NCI-H146 treated with DMSO at 0.1 percent for 48 hours (cell line): ENCODE measurements around the gene NOXA1.
A peak's percentile ranks its signal among the peaks of the same experiment; 100 is the strongest.
"Not testable (repeated sequence)": the region's sequence is repeated elsewhere in the genome, so short reads cannot be mapped to it uniquely, and the experiment has no call there.

Experiments
- DNase-seq: peaks from one replicate; lab custom pipeline; 2025; ENCODE audit not compliant: unreplicated experiment; lab: John Stamatoyannopoulos, UW

Gene NOXA1

DNA sequence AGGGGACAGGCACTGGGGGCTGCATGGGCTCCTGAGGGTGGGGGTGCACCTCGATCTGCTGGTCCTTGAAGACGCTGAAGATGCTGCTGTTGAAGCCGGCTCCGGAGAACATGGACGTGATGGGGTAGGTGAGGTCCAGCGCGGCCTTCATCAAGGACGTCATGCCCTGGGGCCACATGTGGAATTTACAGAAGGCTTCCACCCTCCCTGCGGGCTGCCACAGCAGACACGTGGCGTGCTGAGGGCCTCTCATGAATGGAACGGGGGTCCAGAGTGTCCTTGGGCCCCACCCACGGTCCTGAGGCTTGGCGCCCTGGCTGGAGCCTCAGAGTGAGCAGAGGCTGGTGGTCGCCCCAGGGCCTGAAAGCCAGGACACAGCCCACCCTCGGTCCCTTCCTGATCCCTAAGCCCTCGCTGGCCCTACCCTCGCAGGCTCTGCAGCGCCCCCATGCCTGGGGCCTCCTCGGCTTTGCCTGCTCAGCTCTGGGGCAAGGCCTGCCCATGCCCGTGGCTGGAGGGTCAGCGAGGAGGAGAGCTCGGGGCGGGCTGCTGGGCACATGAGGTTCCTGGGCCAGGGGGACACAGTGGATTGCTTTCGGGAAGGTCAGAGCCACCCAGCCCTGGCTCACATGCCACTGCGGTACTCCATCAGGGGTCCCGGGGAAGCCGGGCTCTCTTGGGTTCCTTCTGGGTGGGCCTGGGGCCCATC lies 41.3 kb downstream of the NOXA1 start:
- DNase-seq: no peak

DNA sequence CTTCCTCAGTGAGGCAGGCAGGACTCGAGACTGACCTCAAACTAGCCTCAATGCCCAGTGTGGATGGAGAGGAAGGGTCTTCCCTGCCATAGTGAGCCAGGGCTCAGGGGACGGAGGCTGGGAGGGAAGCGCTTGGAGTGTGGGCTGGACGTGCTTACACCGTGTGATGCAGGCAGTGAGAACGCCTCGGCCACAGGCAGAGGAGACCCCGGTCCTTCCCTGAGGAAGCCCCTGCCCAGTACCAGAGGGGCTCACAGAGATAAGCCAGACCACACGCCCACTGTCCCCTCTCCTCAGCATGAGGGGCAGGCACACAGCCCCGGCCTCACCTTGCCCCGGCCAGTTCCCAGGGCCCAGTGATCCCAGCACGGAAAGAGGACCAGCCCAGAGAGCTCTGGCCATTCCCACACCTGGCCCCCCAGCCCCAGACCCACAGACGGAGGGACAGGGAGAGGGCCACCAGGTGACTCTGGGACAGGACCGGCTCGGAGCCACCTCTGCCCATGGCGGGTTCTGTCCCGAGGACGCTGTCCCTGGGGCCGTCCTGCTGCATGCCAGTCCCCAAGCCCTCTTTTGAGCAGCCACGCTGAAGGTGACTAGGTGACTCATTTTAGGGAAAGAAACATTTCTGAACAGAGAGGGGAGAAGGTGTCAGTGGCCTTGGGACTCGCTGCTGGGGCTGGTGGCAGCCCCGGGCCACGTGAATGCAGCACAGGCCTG lies 42.0 kb downstream of the NOXA1 start:
- DNase-seq: no peak

DNA sequence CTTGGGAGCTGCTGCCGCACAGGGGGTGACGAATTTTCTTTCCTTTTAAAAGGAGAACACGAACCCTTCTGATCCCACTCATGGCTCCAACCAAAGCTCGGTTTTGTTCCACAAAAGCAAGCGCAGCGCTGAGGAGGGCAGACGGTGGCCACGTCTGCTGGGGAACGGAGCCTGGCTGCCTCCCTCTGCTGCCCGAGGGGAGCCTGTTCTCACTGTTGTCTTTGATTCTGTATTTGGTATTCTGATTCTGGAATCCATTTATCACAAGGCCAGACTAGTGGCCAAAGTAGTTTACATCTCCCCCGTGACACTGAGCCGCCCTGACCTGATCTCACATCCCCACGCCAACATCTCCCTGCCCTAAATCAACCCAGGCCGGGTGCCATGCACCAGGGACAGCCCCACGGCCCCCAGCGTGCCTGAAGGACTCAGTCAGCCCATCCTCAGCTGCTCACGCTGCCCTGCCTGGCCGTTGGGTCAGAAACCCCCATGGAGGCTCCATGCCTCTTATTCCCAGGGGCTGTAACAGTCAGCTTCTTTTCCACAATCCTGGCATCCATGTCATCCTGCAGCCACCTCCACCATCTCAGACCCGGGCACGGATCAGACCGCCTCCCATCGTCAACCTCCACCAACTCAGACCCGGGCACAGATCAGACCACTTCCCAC lies 42.7 kb downstream of the NOXA1 start:
- no peak for DNase-seq

DNA sequence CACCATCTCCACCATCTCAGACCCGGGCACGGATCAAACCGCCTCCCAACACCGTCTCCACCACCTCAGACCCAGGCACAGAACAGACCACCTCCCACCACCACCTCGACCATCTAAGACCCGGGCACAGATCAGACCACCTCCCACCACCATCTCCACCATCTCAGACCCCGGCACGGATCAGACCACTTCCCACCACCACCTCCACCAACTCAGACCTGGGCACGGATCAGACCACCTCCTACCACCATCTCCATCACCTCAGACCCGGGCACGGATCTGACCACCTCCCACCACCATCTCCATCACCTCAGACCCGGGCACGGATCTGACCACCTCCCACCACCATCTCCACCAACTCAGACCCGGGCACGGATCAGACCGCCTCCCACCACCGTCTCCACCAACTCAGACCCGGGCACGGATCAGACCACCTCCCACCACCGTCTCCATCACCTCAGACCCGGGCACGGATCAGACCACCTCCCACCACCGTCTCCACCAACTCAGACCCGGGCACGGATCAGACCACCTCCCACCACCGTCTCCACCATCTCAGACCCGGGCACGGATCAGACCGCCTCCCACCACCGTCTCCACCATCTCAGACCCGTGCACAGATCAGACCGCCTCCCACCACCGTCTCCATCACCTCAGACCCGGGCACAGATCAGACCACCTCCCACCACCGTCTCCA lies 43.3 kb downstream of the NOXA1 start:
- not testable (repeated sequence) for DNase-seq

DNA sequence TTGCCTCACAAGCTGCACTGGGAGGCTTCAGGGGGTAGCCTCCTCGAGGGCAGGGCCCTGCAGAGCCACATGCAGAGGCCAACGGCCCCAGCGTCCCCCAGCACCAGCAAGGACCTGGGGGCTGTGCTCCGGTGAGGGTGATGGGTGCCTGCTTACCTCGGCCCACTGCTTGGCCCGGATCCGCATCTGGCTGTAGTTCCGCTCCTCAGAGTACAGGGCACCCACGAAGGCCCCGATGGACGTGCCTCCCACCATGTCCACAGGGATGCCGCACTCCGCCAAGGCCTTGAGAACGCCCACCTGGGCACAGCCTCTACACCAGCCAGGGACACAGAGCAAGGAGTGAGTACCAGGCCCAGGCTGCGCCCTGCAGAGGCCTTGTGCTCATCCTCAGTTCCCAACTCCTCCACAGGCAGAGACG lies 44.0 kb downstream of the NOXA1 start:
- DNase-seq: no peak

DNA sequence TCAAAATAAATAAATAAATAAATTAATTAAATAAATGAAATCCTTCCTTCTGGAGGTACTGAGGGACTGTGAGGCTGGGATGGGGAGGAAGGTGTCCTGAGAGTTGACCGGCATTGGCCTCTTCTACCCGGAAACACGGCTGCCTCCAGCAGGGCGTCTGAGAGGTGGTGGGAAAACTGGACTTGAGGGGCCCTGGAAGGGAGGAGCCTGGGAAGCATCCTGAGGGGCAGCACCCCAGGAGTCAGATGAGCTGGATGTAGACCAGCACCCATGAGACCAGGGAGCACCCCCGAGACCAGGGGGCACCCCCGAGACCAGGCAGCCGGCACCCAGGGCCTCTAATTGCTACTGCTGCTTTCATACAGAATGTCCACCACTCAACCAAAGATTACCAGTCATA lies 44.7 kb downstream of the NOXA1 start:
- no peak for DNase-seq

DNA sequence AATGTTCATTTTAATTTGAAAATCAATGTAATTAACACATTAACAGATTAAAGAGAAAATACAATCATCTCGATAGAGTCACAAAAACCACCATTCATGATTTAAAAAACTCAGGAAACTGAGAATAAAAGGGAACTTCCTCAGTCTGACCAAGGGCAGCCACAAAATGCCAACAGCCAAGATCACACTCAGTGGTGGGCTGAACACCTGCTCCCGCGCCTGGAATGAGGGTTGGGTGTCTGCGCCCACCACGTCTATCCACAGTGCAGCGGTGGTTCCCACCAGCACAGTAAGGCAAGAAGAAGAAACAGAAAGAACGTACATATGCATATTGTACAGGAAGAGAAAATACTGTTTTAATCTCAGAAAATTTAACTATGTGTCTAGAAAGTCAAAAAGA lies 47.6 kb downstream of the NOXA1 start:
- DNase-seq: no peak

DNA sequence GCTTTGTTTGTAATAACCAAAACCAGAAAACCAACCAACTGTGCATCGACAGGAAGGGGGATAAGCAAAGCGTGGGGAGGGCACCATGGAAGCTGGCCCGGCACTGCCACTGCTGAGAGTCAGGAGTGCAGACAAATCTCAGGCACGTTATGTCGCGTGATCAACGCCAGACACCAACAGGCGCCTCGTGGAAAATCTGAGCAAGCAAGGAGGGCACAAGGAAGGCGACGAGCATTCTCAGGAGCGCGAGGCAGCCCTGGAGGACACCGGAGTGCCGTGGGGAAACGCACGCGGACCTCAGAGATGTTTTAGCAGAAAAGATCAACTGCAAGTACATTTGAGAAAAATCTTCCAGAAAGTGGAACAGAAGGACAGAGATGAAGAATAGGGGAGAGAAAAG lies 51.1 kb downstream of the NOXA1 start:
- no peak for DNase-seq

DNA sequence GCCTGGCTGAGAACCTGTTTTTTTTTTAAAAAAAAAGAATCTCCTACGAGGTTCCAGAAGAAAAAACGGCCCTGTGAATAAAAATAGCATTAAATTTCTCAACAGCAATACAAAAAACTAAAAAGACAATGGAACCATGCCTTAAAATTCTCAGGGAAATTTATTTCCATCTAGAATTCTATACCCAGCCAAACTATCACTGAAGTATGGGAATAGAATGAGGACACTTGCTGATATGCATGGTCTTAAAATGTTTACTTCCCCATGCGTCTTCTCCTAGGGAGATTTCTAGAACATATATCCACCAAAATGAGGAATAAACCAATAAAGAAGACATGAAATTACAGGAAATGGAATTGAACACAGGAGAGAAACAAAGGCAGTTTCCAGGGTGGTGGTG lies 52.5 kb downstream of the NOXA1 start:
- DNase-seq: no peak

DNA sequence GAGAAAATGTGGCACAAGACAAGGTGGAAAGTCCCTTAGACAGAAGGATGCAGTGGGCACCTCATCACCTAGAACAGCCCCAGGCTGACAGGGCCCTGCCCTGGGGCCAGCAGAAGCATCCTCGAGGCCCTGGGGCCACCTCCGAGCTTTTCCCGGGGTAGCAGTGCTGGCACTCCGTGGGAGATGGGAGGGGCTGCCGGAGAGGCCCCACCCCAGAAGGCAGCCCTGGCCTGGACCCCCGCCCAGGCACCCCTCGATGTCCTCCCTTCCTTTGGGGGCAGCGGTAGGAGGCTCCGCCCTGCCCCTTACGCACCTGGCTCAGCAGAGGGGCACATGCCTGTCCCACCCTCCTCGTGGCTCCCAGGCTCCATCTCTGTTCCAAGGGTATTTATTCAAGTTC lies 53.7 kb downstream of the NOXA1 start:
- DNase-seq: no peak

DNA sequence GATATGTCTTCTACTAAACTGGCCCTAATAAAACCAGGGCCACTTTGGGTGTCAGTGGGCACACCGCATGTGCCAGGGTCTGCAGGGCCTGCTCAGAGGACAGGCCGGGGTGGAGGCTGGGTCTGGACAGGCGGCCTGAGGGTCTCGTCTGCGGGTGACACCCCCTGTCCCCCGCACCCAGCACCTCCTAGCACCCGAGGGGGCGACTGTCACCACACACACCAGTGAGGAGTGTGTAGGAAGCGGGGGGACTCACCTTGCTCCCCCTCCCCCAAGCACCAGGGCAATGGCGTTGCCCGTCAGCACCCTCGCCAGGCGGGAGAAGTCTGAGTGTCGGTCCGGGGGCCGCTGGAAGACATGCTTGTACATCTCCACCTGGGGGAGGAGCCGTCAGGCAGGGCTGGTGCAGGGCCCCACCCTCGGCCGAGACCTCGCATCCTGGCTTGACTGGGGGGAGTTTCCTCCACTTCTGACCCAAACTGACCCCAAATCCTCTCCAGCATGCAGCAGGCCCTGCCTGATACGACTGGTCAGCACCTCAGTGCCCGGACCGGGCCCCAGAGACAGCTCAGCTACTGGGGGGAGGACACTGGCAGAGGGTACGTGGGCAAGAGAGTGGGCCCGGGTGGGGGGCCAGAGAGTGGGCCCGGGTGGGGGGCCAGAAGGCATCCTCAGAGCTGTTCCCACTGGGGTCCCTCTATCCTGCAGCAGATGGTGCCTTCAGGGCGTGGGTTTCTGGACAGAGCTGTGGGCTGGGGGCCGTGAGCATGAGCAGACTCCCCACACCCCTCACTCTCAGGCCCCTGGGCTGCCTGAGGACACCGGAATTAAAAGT lies 54.8 kb downstream of the NOXA1 start:
- DNase-seq: no peak

DNA sequence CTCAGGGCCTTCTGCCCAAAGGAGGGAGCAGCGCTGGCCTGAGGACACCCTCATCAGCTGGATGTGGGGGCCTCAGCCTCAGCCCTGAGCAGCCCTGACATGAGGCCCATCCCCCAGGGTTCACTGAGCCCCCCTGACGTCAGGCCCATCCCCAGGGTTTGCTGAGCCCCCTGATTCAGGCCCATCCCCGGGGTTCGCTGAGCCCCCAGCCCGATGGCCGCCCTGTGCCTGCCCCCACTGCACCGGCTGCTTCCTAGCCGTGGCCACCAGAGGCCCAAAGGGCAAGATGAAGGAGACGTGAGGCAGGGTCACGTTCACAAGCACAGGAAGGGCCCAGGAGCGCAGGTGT lies 55.4 kb downstream of the NOXA1 start:
- no peak for DNase-seq

DNA sequence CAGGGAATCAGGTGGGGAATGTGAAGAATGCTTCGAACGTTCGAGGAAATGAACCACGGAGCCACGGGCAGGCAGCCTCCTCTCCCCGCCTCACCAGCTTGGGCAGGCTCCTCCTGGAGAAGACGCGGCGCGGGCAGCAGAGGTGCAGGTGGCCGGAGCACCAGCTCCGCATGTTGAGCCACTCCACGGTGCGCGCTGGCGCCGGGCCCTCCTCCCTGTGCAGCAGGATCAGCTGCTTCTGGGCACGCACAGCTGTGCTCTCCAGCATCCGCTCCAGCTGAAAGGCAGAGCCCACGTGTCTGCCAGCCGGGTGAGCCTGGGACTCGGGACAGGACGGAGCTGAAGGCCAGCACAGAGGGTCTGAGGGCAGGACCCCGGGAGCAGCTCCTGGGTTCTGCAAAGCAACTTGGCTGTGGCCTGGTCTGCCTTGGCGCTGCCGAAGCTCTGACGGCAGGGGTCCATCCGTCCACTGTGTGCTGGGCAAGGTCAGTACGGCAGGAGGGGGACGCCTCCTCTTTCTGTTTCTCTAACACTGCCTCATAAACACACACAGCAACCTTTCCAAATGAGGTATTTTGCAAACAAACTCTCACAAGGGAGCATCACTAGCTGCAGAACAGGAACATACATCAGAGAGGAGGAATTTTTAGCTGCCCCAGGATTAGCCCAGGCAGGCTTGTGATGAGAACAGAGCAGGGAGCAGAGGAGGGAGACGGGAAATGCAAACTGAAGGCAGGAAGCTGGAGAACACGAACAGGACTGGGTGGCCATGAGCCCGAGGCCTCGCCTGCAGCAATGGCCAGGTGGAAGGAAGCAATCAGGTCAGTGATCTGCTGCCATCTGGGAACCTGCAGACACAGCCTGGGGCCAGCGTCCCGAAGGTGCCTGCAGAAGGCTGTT lies 56.0 kb downstream of the NOXA1 start:
- peak; percentile 16 for DNase-seq

DNA sequence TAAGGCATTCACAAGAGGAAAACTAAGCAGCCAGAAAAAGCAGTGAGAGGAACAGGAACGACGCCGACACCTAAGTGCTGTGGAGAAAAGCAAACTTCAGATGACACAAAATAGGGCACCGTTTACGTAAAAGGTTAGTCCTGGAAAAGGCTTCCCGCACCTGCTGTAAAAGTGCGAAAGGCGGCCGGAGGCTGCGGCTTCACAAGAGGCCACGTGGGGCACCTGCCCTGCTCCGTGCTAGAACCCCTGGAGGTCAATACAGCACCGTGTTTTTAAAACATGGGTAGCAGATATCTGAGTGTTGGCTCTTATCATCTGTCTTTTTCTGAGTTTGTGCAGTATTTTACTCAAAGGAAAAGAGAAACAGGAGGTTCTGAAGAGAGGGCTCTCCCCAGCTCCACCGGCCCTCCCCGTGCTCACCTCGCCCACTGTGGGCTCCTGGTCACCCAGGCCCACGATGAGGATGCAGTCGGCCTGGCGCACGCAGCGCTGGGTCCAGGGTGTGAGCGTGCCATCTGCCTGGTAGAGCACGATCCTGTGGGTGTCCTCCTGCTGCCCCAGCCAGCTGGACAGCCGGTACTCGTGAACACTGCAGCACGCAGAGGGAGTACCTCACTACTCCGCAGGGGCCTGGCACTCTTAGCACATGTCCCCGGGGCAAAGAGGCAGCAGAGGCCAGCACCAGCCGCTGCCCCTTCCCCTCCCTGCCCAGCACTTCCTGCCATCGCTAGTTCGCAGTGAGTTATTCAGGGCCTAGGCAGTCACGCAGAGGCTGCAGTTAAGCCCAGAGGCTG lies 56.9 kb downstream of the NOXA1 start:
- no peak for DNase-seq

DNA sequence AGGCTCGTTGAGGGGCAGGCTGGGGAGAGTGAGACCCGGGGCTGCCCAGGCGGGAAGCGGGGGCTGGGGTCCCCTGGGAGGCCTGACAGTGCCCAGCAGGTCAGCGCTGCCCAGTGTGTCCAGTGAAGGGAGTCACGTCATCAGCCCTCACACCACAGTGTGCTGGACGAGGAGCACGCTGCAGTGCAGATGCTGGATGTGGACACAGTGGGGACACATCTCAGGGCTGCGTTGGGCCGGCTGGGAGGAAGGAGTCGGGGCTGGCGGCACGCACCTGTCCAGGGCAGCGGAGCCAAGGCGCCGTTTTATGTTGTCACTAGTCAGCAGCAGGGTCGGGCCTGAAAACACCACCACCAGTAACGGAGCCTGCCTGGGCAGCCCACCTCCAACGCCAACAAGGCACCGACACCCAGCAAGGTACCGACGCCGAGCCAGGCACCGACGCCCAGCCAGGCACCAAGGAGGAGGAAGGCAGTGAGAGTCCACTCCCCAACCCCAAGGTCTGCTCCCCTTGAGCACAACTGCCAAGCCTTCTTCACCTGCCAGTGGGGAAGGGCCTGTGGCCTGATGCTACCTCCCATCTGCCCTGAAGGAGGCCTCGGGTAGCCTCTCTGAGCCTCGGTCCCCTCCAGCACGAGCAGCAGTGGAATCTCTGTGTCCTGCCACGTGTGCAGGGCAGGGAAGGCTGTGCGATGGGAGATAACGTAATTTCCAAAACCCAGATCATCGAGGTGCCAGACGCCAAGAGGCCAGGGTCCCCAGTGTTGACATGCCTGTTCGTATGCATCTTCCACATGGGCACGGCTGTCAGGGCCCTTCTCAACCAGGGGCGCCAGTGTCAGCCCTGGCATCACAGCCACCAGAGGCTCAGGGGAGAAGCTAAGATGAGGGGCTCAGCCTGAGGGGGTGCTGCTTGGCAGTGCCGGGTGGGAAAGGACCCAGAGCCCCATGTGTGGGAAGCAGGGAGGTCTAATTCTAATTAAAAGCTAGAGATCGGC lies 57.8 kb downstream of the NOXA1 start:
- no peak for DNase-seq

DNA sequence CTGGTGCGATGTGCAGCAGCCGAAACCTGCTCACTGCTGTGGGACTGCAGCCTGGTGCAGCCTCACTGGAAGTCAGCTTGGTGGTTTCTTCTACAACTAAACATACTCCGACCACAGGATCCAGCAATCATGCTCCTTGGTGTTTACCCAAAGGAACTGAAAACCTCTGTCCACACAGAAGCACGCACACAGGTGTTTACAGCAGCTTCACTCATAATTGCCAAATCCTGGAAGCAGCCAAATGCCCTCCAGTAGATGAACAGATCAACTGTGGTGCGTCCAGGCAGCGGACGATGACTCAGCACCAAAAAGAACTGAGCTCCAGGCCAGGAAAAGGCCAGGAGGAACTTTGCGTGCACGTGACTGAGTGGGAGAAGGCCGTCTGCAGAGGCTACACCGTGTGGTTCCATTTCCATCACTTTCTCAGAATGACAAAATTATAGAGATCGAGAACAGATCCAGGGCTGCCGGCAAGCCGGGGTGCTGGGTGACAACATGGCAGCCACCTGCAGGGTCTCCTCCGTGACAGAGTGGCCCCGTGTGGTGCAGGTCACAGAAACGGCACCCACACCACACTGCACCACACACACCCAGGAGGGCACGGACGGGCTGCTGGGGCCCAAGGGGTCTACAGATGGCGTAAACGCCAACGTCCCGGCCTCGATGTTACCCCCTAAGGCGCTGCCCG lies 59.0 kb downstream of the NOXA1 start:
- no peak for DNase-seq
